H1 (cell line): ENCODE measurements around the gene MYH9. TPM values are rescaled to one million over a fixed set of nuclear protein-coding genes. Genes with fewer than 3 reads are reported as not detected.

Experiments used
- CTCF ChIA-PET: fragments of 300-600 bp; sonication (Branson Sonifier 250); formaldehyde crosslinking; loops from one replicate; lab custom pipeline; 2021; ENCODE audit not compliant: partially characterized antibody; lab: Charles Lee
- POLR2A ChIA-PET: fragments of 300-600 bp; sonication (Branson Sonifier 250); formaldehyde crosslinking; loops from one replicate; lab custom pipeline; 2021; ENCODE audit warnings: inconsistent platforms; ENCODE audit not compliant: partially characterized antibody; lab: Charles Lee
- DNase-seq, 2 experiments: peaks; one replicate each; pipeline versions ENCODE4 v3.0.0 to v3.0.0-alpha.2; 2010 to 2022; ENCODE audit warnings: low spot score in 2 of 2, low read depth in 1 of 2, mixed read lengths in 1 of 2
- FAIRE-seq: peaks from 2 replicates; lab custom pipeline; 2011; peaks lifted over from hg19 to GRCh38; lab: Jason Lieb, UNC
- H2AFZ ChIP-seq: 2 replicates; pipeline ENCODE4 v1.8.1; 2012; ENCODE audit warnings: low read length, inconsistent platforms
- H2AK5ac ChIP-seq: 2 replicates; pipeline ENCODE4 v1.6.1; 2013; ENCODE audit warnings: low read depth, low read length
- H2BK120ac ChIP-seq: replicated peaks from 2 replicates; pipeline ENCODE3; 2013; ENCODE audit warnings: low read depth, low read length, inconsistent platforms
- H2BK12ac ChIP-seq: 2 replicates; pipeline ENCODE4 v1.6.1; 2013; ENCODE audit warnings: low read depth, low read length
- H2BK15ac ChIP-seq: 2 replicates; pipeline ENCODE4 v1.6.1; 2013; ENCODE audit warnings: low read length
- H2BK20ac ChIP-seq: 2 replicates; pipeline ENCODE4 v1.6.1; 2013; ENCODE audit warnings: low read length
- H2BK5ac ChIP-seq: 2 replicates; pipeline ENCODE4 v1.6.1; 2013; ENCODE audit warnings: low read depth, low read length
- H3K14ac ChIP-seq: 2 replicates; pipeline ENCODE4 v1.6.1; 2013; ENCODE audit warnings: inconsistent platforms; ENCODE audit not compliant: insufficient read length
- H3K18ac ChIP-seq: 2 replicates; pipeline ENCODE4 v1.6.1; 2013; ENCODE audit warnings: low read length; ENCODE audit errors: extremely low read depth
- H3K23ac ChIP-seq: 2 replicates; pipeline ENCODE4 v1.6.1; 2013; ENCODE audit warnings: inconsistent platforms; ENCODE audit not compliant: insufficient read length
- H3K23me2 ChIP-seq: 2 replicates; pipeline ENCODE4 v1.6.1; 2013; ENCODE audit warnings: low read depth, low read length
- H3K27ac ChIP-seq: 2 replicates; pipeline ENCODE4 v1.6.1; 2011; ENCODE audit warnings: low read depth, low read length, inconsistent platforms
- H3K27me3 ChIP-seq, 4 experiments: replicated peaks in 1 of 4; 1 replicate in 1 of 4; 2 replicates in 3 of 4; pipeline versions ENCODE4 v1.6.1 to v1.8.1; 2011 to 2013; ENCODE audit warnings: low read length in 3 of 4, mild to moderate bottlenecking in 3 of 4, inconsistent platforms in 2 of 4, mixed read lengths in 2 of 4, moderate library complexity in 1 of 4; ENCODE audit not compliant: control insufficient read depth in 3 of 4, insufficient read depth in 3 of 4; ENCODE audit errors: extremely low read depth in 1 of 4
- H3K36me3 ChIP-seq, 4 experiments: 2 replicates each; pipeline versions ENCODE4 v1.6.1 to v1.8.1; 2011 to 2013; ENCODE audit warnings: mild to moderate bottlenecking in 4 of 4, low read length in 3 of 4, moderate library complexity in 2 of 4, control low read depth in 1 of 4, inconsistent platforms in 1 of 4; ENCODE audit not compliant: insufficient read depth in 4 of 4, control insufficient read depth in 2 of 4
- H3K4ac ChIP-seq: replicated peaks from 2 replicates; pipeline ENCODE3; 2013; ENCODE audit warnings: low read length, low read depth, mixed read lengths, inconsistent platforms; ENCODE audit not compliant: insufficient read length
- H3K4me1 ChIP-seq, 4 experiments: replicated peaks in 1 of 4; 1 replicate in 1 of 4; 2 replicates in 3 of 4; pipeline versions ENCODE4 v1.6.1 to v1.8.1; 2011 to 2013; ENCODE audit warnings: low read length in 3 of 4, inconsistent platforms in 2 of 4, mixed read lengths in 1 of 4; ENCODE audit not compliant: insufficient read depth in 4 of 4, control insufficient read depth in 3 of 4
- H3K4me2 ChIP-seq, 2 experiments: 2 replicates each; pipeline versions ENCODE4 v1.6.1 to v1.8.1; 2011 to 2013; ENCODE audit warnings: low read depth in 2 of 2, low read length in 2 of 2, control low read depth in 1 of 2, inconsistent platforms in 1 of 2, mild to moderate bottlenecking in 1 of 2; ENCODE audit not compliant: insufficient read depth in 1 of 2
- H3K4me3 ChIP-seq, 4 experiments: fragments of 200-600, 300-600 bp in 1 of 4; sonication (generic), shearing (Covaris generic), sonication (Bioruptor Twin) in 1 of 4; 2 replicates each; pipeline versions ENCODE4 v1.5.1 to v1.8.1; 2011 to 2016; ENCODE audit warnings: low read length in 4 of 4, low read depth in 3 of 4, control low read depth in 2 of 4, inconsistent platforms in 2 of 4, mild to moderate bottlenecking in 2 of 4, mixed read lengths in 1 of 4, moderate library complexity in 1 of 4; ENCODE audit not compliant: insufficient read depth in 2 of 4; ENCODE audit errors: extremely low read depth in 1 of 4
- H3K56ac ChIP-seq: replicated peaks from 2 replicates; pipeline ENCODE3; 2013; ENCODE audit warnings: low read depth, mild to moderate bottlenecking, mixed read lengths, low read length, inconsistent platforms; ENCODE audit not compliant: insufficient read length
- H3K79me1 ChIP-seq: 2 replicates; pipeline ENCODE4 v1.6.1; 2013; ENCODE audit warnings: low read depth, low read length, control low read depth
- H3K79me2 ChIP-seq, 2 experiments: 2 replicates each; pipeline versions ENCODE4 v1.6.1 to v1.8.1; 2012 to 2013; ENCODE audit warnings: low read length in 2 of 2, mild to moderate bottlenecking in 2 of 2, inconsistent platforms in 1 of 2; ENCODE audit not compliant: insufficient read depth in 2 of 2, control insufficient read depth in 1 of 2
- H3K9ac ChIP-seq, 4 experiments: replicated peaks in 1 of 4; 1 replicate in 1 of 4; 2 replicates in 3 of 4; pipeline versions ENCODE4 v1.6.1 to v1.8.1; 2011 to 2013; ENCODE audit warnings: low read depth in 3 of 4, low read length in 3 of 4, control low read depth in 2 of 4, mild to moderate bottlenecking in 2 of 4, moderate library complexity in 2 of 4, inconsistent platforms in 1 of 4; ENCODE audit errors: extremely low read depth in 1 of 4
- H3K9me3 ChIP-seq, 2 experiments: 2 replicates each; pipeline versions ENCODE4 v1.6.1 to v1.8.1; 2012 to 2013; ENCODE audit warnings: mild to moderate bottlenecking in 2 of 2, moderate library complexity in 2 of 2, control low read depth in 1 of 2, inconsistent platforms in 1 of 2, low read depth in 1 of 2, low read length in 1 of 2, mixed read lengths in 1 of 2; ENCODE audit not compliant: insufficient read depth in 2 of 2
- H4K20me1 ChIP-seq, 2 experiments: replicated peaks in 1 of 2; 2 replicates each; pipeline versions ENCODE3 to v1.8.1; 2011 to 2013; ENCODE audit warnings: inconsistent platforms in 2 of 2, low read length in 2 of 2, mild to moderate bottlenecking in 1 of 2; ENCODE audit not compliant: insufficient read depth in 2 of 2, control insufficient read depth in 1 of 2
- H4K5ac ChIP-seq: 2 replicates; pipeline ENCODE4 v1.6.1; 2013; ENCODE audit warnings: low read length, low read depth, mixed read lengths, inconsistent platforms; ENCODE audit not compliant: insufficient read length
- H4K8ac ChIP-seq: 2 replicates; pipeline ENCODE4 v1.8.0; 2013; ENCODE audit warnings: mild to moderate bottlenecking, moderate library complexity, low read length, inconsistent platforms; ENCODE audit not compliant: insufficient read depth; ENCODE audit errors: extremely low read depth
- H4K91ac ChIP-seq: replicated peaks from 2 replicates; pipeline ENCODE3; 2013; ENCODE audit warnings: low read length, mixed read lengths, inconsistent platforms; ENCODE audit not compliant: insufficient read length
- BRCA1 ChIP-seq: IDR thresholded peaks from 2 replicates; pipeline ENCODE4 v1.6.1; 2012; ENCODE audit warnings: low read depth, low read length, improper control_type of control experiment
- E2F6 ChIP-seq: IDR thresholded peaks from 2 replicates; pipeline ENCODE4 v1.6.1; 2012; ENCODE audit warnings: inconsistent platforms
- POLR2AphosphoS5 ChIP-seq: IDR thresholded peaks from 2 replicates; pipeline ENCODE4 v1.6.1; 2011; ENCODE audit warnings: low read depth, low read length
- RBBP5 ChIP-seq: IDR thresholded peaks from 2 replicates; pipeline ENCODE4 v1.7.1; 2012; ENCODE audit warnings: low read depth, mild to moderate bottlenecking, inconsistent platforms, low read length, moderate library complexity, borderline replicate concordance
- WGBS, 2 experiments: shearing (Covaris generic) in 1 of 2; methylation state at CpG; one replicate each; pipeline versions ENCODE4 v1.1.6 to v1.1.7; 2013 to 2015; ENCODE audit warnings: low lambda C conversion rate in 2 of 2, mixed read lengths in 2 of 2, inconsistent platforms in 1 of 2, low coverage in 1 of 2, missing lambda C conversion rate in 1 of 2; ENCODE audit not compliant: insufficient replicate concordance in 2 of 2, insufficient coverage in 1 of 2, insufficient read length in 1 of 2; ENCODE audit errors: extremely low coverage in 1 of 2, missing lambda C conversion rate in 1 of 2; 5-methylcytosine and 5-hydroxymethylcytosine counted together
- polyA plus RNA-seq, 7 experiments: library from polyadenylated mRNA; depleted of rRNA in 3 of 7; stranded (reverse) in 5 of 7; unstranded in 2 of 7; fragments of >200 nt in 5 of 7; fragments of 200-250 nt in 2 of 7; gene quantifications; 1 replicate in 5 of 7; 2 replicates in 1 of 7; 4 replicates in 1 of 7; pipeline versions ENCODE4 v1.2.1 to v1.2.3, GENCODE V29; 2011 to 2013; ENCODE audit warnings: missing spikeins in 2 of 7, mixed read lengths in 2 of 7
- total RNA-seq: library from RNA; stranded (reverse); fragmentation: NEBNext Ultra II Directional; extraction: Animal tissue kit (Norgen Biotek cat#: 25700); gene quantifications from 2 replicates; pipeline ENCODE4 v1.2.1, GENCODE V29; 2021

The MYH9 gene
- total and polyA plus RNA-seq, 2 of the 8 experiments (the other 6 are each of a cell fraction or from before 2014, with no cell fraction given): 24.9 to 322 TPM

- Histone ChIP-seq H3K4me1 (no peaks in the 10 kb centered on the region), H2BK20ac (no peak overlapping the region), H2BK15ac (no peak overlapping the region), H3K79me2 (no peaks in the 10 kb centered on the region), H2AK5ac (no peak overlapping the region), H3K27me3 (no peaks in the 10 kb centered on the region), H3K14ac (no peak overlapping the region), H3K23me2 (no peaks in the 10 kb centered on the region), H4K8ac (no peak overlapping the region), H3K18ac (no peak overlapping the region), H3K79me1 (0 out of 2 replicates have a peak, but pooled peaks cover 5% of the 10 kb centered on the region), H2BK5ac (no peak overlapping the region), H3K9me3 (peaks cover 2 to 10% of the 10 kb centered on the region in 2 experiments; a peak in 1 of 4 replicates), H3K9ac (no peak overlapping the region), H3K36me3 (peaks cover 69 to 94% (median 92%) of the 10 kb centered on the region in 4 experiments), H2AFZ (no peak overlapping the region), H2BK12ac (no peak overlapping the region), H3K56ac (no peak overlapping the region), H3K4ac (no peak overlapping the region), H4K91ac (no peak overlapping the region), H3K27ac (no peak overlapping the region), H2BK120ac (no peak overlapping the region), H3K4me2 (no peak overlapping the region), H4K5ac (no peak overlapping the region), H3K4me3 (no peak overlapping the region), H3K23ac (no peak overlapping the region), H4K20me1 (peaks cover 3% of the 10 kb centered on the region in 2 experiments)
- DNase-seq: no peak
- ChIA-PET CTCF (interaction anchor here (0.8 to 17.3 kb wide), 12 partner anchors 10 to 1311 kb away, joined by 3 to 159 read pairs (median 5); no protein-coding TSS in a partner anchor), POLR2A (interaction anchor here (0.5 to 1.7 kb wide), 7 partner anchors 10 to 189 kb away, joined by 3 to 4 read pairs (median 3); no protein-coding TSS in a partner anchor)
- no peak for FAIRE-seq
- TF ChIP-seq POLR2AphosphoS5: 0 out of 2 replicates have a peak, but pooled peaks have one; percentile 29
- no peak for TF ChIP-seq RBBP5
- no peak for TF ChIP-seq E2F6
- TF ChIP-seq BRCA1: no peak
- 93% methylated on average over 15 of the region's 15 CpGs; no CpG with 5 or more reads in 1 of the 2 experiments for WGBS, 2 experiments
These were observed 91.1 kb downstream of the MYH9 start for GRCh38 chr22:36296690-36297089.
